Mesenchymal stem cell (in vitro differentiated cells and primary cell): ENCODE results near the gene RIPK4.
A peak's percentile ranks its signal among the peaks of the same experiment; 100 is the strongest.

ENCODE experiments used
- DNase-seq: peaks from one replicate; pipeline ENCODE4 v3.0.0-alpha.2; 2013
- H2AFZ ChIP-seq: one replicate; pipeline ENCODE4 v1.6.1; 2013; ENCODE audit warnings: low read depth, mild to moderate bottlenecking, control low read depth, inconsistent platforms, low read length, moderate library complexity
- H2AK5ac ChIP-seq: 2 replicates; pipeline ENCODE4 v1.6.1; 2013; ENCODE audit warnings: low read length, moderate library complexity, mild to moderate bottlenecking, inconsistent platforms; ENCODE audit not compliant: severe bottlenecking
- H2BK120ac ChIP-seq: one replicate; pipeline ENCODE4 v1.6.1; 2013; ENCODE audit warnings: low read depth, mild to moderate bottlenecking, inconsistent platforms, low read length, moderate library complexity
- H2BK12ac ChIP-seq, 2 experiments: one replicate each; pipeline ENCODE4 v1.6.1; 2013; ENCODE audit warnings: inconsistent platforms in 2 of 2, low read length in 2 of 2, mild to moderate bottlenecking in 2 of 2, moderate library complexity in 2 of 2, control low read depth in 1 of 2
- H2BK15ac ChIP-seq: one replicate; pipeline ENCODE4 v1.6.1; 2013; ENCODE audit warnings: mild to moderate bottlenecking, low read depth, inconsistent platforms; ENCODE audit not compliant: poor library complexity, severe bottlenecking
- H2BK5ac ChIP-seq: 2 replicates; pipeline ENCODE4 v1.6.1; 2013; ENCODE audit warnings: low read depth, mild to moderate bottlenecking, low read length, control low read depth, inconsistent platforms; ENCODE audit not compliant: poor library complexity, severe bottlenecking
- H3K14ac ChIP-seq, 2 experiments: one replicate each; pipeline ENCODE4 v1.6.1; 2013; ENCODE audit warnings: inconsistent platforms in 2 of 2, low read length in 2 of 2, control low read depth in 1 of 2, mild to moderate bottlenecking in 1 of 2, moderate library complexity in 1 of 2
- H3K18ac ChIP-seq, 2 experiments: one replicate each; pipeline ENCODE4 v1.6.1; 2013; ENCODE audit warnings: inconsistent platforms in 2 of 2, low read length in 2 of 2, control low read depth in 1 of 2, low read depth in 1 of 2, mild to moderate bottlenecking in 1 of 2
- H3K23ac ChIP-seq, 2 experiments: one replicate each; pipeline ENCODE4 v1.6.1; 2013; ENCODE audit warnings: inconsistent platforms in 2 of 2, low read length in 2 of 2, mild to moderate bottlenecking in 2 of 2, moderate library complexity in 2 of 2, control low read depth in 1 of 2
- H3K27ac ChIP-seq: 2 replicates; pipeline ENCODE4 v1.5.1; 2013; ENCODE audit warnings: mild to moderate bottlenecking, moderate library complexity, low read length, control low read depth, inconsistent platforms; ENCODE audit not compliant: poor library complexity, severe bottlenecking
- H3K27me3 ChIP-seq, 2 experiments: 2 replicates each; pipeline versions ENCODE4 v1.6.1 to v1.7.0; 2013; ENCODE audit warnings: low read length in 2 of 2, mild to moderate bottlenecking in 2 of 2, moderate library complexity in 2 of 2, control low read depth in 1 of 2, inconsistent platforms in 1 of 2; ENCODE audit not compliant: control insufficient read depth in 1 of 2, insufficient read depth in 1 of 2
- H3K36me3 ChIP-seq, 2 experiments: 2 replicates each; pipeline versions ENCODE4 v1.6.1 to v1.7.0; 2013; ENCODE audit warnings: low read length in 2 of 2, control low read depth in 1 of 2, inconsistent platforms in 1 of 2, low read depth in 1 of 2, mild to moderate bottlenecking in 1 of 2; ENCODE audit not compliant: insufficient read depth in 2 of 2, control insufficient read depth in 1 of 2
- H3K4ac ChIP-seq, 2 experiments: one replicate each; pipeline ENCODE4 v1.6.1; 2013; ENCODE audit warnings: inconsistent platforms in 2 of 2, low read length in 2 of 2, mild to moderate bottlenecking in 2 of 2, moderate library complexity in 2 of 2, control low read depth in 1 of 2, low read depth in 1 of 2
- H3K4me1 ChIP-seq: 2 replicates; pipeline ENCODE4 v1.6.1; 2013; ENCODE audit warnings: low read depth, low read length, control low read depth; ENCODE audit not compliant: control insufficient read depth, insufficient read depth
- H3K4me2 ChIP-seq: 2 replicates; pipeline ENCODE4 v1.6.1; 2013; ENCODE audit warnings: low read length, mild to moderate bottlenecking, inconsistent platforms; ENCODE audit not compliant: poor library complexity, severe bottlenecking
- H3K4me3 ChIP-seq, 2 experiments: 2 replicates each; pipeline versions ENCODE4 v1.5.1 to v1.7.0; 2013; ENCODE audit warnings: low read length in 2 of 2, mild to moderate bottlenecking in 2 of 2, control low read depth in 1 of 2, low read depth in 1 of 2; ENCODE audit not compliant: insufficient read depth in 1 of 2
- H3K79me1 ChIP-seq: replicated peaks from 2 replicates; pipeline ENCODE4 v1.6.1; 2013; ENCODE audit warnings: mild to moderate bottlenecking, control low read depth, low read length, inconsistent platforms; ENCODE audit not compliant: poor library complexity, severe bottlenecking
- H3K9ac ChIP-seq: 2 replicates; pipeline ENCODE4 v1.7.0; 2013; ENCODE audit warnings: mild to moderate bottlenecking, low read length, moderate library complexity
- H3K9me3 ChIP-seq: 2 replicates; pipeline ENCODE4 v1.7.0; 2013; ENCODE audit warnings: mild to moderate bottlenecking, low read length; ENCODE audit not compliant: control insufficient read depth
- H4K8ac ChIP-seq: one replicate; pipeline ENCODE4 v1.6.1; 2013; ENCODE audit warnings: inconsistent platforms, mild to moderate bottlenecking, low read length, moderate library complexity
- H4K91ac ChIP-seq: one replicate; pipeline ENCODE4 v1.6.1; 2013; ENCODE audit warnings: mild to moderate bottlenecking, low read length, inconsistent platforms
- WGBS: methylation state at CpG from one replicate; pipeline ENCODE4 v1.1.7; 2013; ENCODE audit warnings: mixed read lengths; 5-methylcytosine and 5-hydroxymethylcytosine counted together

The RIPK4 gene

GRCh38 chr21:41763398-41763931, 3.4 kb downstream of the RIPK4 start:
- no peak overlapping the region for H2BK5ac ChIP-seq
- H3K9ac ChIP-seq: no peak overlapping the region
- peaks cover 0 to 89% of the 10 kb centered on the region in 2 experiments for H3K27me3 ChIP-seq
- H3K36me3 ChIP-seq: no peaks in the 10 kb centered on the region
- no peak overlapping the region for H2BK120ac ChIP-seq
- H3K9me3 ChIP-seq: no peaks in the 10 kb centered on the region
- no peak overlapping the region for H2BK15ac ChIP-seq
- H3K4me3 ChIP-seq: no peak overlapping the region
- H3K23ac ChIP-seq: peak overlapping the region in 1 of 2 experiments; percentile 78
- WGBS: 17% methylated on average over 16 of the region's 21 CpGs
- H3K4ac ChIP-seq: no peak overlapping the region
- H3K27ac ChIP-seq: peak overlapping the region; percentile 71
- H4K91ac ChIP-seq: no peak overlapping the region
- no peak for DNase-seq
- no peak overlapping the region for H2BK12ac ChIP-seq
- H3K18ac ChIP-seq: no peak overlapping the region
- H2AFZ ChIP-seq: no peak overlapping the region
- H3K14ac ChIP-seq: no peak overlapping the region
- no peak overlapping the region for H4K8ac ChIP-seq
- peaks cover 71% of the 10 kb centered on the region for H3K4me1 ChIP-seq
- H3K4me2 ChIP-seq: peak overlapping the region; percentile 34
- peaks cover 15% of the 10 kb centered on the region for H3K79me1 ChIP-seq
- H2AK5ac ChIP-seq: peak overlapping the region; percentile 97

- no peak overlapping the region for H2AFZ ChIP-seq
- no peak overlapping the region for H3K18ac ChIP-seq
- H3K27ac ChIP-seq: no peak overlapping the region
- no peak overlapping the region for H3K4ac ChIP-seq
- no peak overlapping the region for H3K14ac ChIP-seq
- no peaks in the 10 kb centered on the region for H3K36me3 ChIP-seq
- no peak overlapping the region for H3K23ac ChIP-seq
- H3K9me3 ChIP-seq: no peaks in the 10 kb centered on the region
- H4K8ac ChIP-seq: no peak overlapping the region
- no peak overlapping the region for H3K4me3 ChIP-seq
- H3K79me1 ChIP-seq: peaks cover 18% of the 10 kb centered on the region
- H3K4me1 ChIP-seq: peaks cover 69% of the 10 kb centered on the region
- peaks cover 0 to 82% of the 10 kb centered on the region in 2 experiments for H3K27me3 ChIP-seq
- no peak overlapping the region for H2BK12ac ChIP-seq
- DNase-seq: no peak
- H4K91ac ChIP-seq: no peak overlapping the region
- H3K9ac ChIP-seq: no peak overlapping the region
- H2BK15ac ChIP-seq: no peak overlapping the region
- peak overlapping the region; percentile 97 for H2AK5ac ChIP-seq
- 11% methylated on average over 16 of the region's 16 CpGs for WGBS
- no peak overlapping the region for H3K4me2 ChIP-seq
- no peak overlapping the region for H2BK120ac ChIP-seq
- no peak overlapping the region for H2BK5ac ChIP-seq
Measured at GRCh38 chr21:41762753-41763152, 4.1 kb downstream of the RIPK4 start.

GRCh38 chr21:41761934-41762635, 4.8 kb downstream of the RIPK4 start:
- no peak overlapping the region for H2BK120ac ChIP-seq
- 6% methylated on average over 22 of the region's 22 CpGs for WGBS
- H3K14ac ChIP-seq: no peak overlapping the region

GRCh38 chr21:41761211-41761933, 5.5 kb downstream of the RIPK4 start:
- Histone ChIP-seq H3K27me3 (peaks cover 0 to 70% of the 10 kb centered on the region in 2 experiments), H3K4ac (no peak overlapping the region), H3K9me3 (no peaks in the 10 kb centered on the region), H2AK5ac (no peak overlapping the region), H3K4me2 (peak overlapping the region; percentile 70), H3K79me1 (peaks cover 24% of the 10 kb centered on the region), H3K9ac (no peak overlapping the region), H4K91ac (no peak overlapping the region), H3K4me1 (peaks cover 62% of the 10 kb centered on the region), H3K18ac (no peak overlapping the region), H2BK12ac (no peak overlapping the region), H3K23ac (peak overlapping the region in 1 of 2 experiments; percentile 42), H4K8ac (no peak overlapping the region), H2BK120ac (no peak overlapping the region), H3K36me3 (peaks cover 0 to 6% of the 10 kb centered on the region in 2 experiments), H2BK15ac (no peak overlapping the region), H3K27ac (peak overlapping the region; percentile 36), H3K14ac (no peak overlapping the region), H2BK5ac (no peak overlapping the region), H3K4me3 (peak overlapping the region; percentile 23 to 51), H2AFZ (no peak overlapping the region)
- DNase-seq: no peak
- 5% methylated on average over 18 of the region's 22 CpGs for WGBS

More at GRCh38 chr21:41761934-41762635, 4.8 kb downstream of the RIPK4 start:
- H3K9ac ChIP-seq: no peak overlapping the region
- H2BK15ac ChIP-seq: no peak overlapping the region
- no peak overlapping the region for H3K18ac ChIP-seq
- H2BK5ac ChIP-seq: no peak overlapping the region
- H3K27ac ChIP-seq: peak overlapping the region; percentile 19
- peaks cover 18% of the 10 kb centered on the region for H3K79me1 ChIP-seq
- H3K27me3 ChIP-seq: peaks cover 0 to 75% of the 10 kb centered on the region in 2 experiments
- H3K4me1 ChIP-seq: peaks cover 67% of the 10 kb centered on the region
- H4K8ac ChIP-seq: no peak overlapping the region
- DNase-seq: no peak
- H3K4me2 ChIP-seq: peak overlapping the region; percentile 70
- no peak overlapping the region for H4K91ac ChIP-seq
- no peak overlapping the region for H3K4ac ChIP-seq
- peak overlapping the region in 1 of 2 experiments; percentile 51 for H3K4me3 ChIP-seq
- no peaks in the 10 kb centered on the region for H3K9me3 ChIP-seq
- H2AK5ac ChIP-seq: peak overlapping the region; percentile 70
- no peak overlapping the region for H2AFZ ChIP-seq
- no peak overlapping the region for H2BK12ac ChIP-seq
- H3K23ac ChIP-seq: peak overlapping the region in 1 of 2 experiments; percentile 42
- H3K36me3 ChIP-seq: no peaks in the 10 kb centered on the region
